IMR-90 (cell line): ENCODE measurements around the gene WDR27. TPM values are rescaled to one million over a fixed set of nuclear protein-coding genes. Genes with fewer than 3 reads are reported as not detected.

ENCODE experiments used
- ATAC-seq: fragments of 200-7000 bp; cut with Tn5 transposase; 2 replicates; pipeline ENCODE4 v1.9.1; 2020; ENCODE audit warnings: low read depth, mild to moderate bottlenecking, moderate library complexity
- BruUV-seq: library from RNA; stranded (reverse); fragments of 400-500 nt; replicated peaks from 2 replicates; lab custom pipeline; 2021; lab: Mats Ljungman, UMichigan
- CTCF ChIA-PET: fragments of 300-600 bp; formaldehyde crosslinking; extraction: SDS; loops from one replicate; lab custom pipeline; 2021; ENCODE audit warnings: antibody characterized with exemption; lab: Yijun Ruan, JAX
- POLR2A ChIA-PET: fragments of 300-600 bp; sonication (Branson Sonifier 250); formaldehyde crosslinking; loops from one replicate; lab custom pipeline; 2022; ENCODE audit warnings: antibody characterized with exemption; ENCODE audit not compliant: unreplicated experiment; lab: Charles Lee
- DNase-seq: peaks from one replicate; pipeline ENCODE4 v3.0.0; 2013
- H2AFZ ChIP-seq: replicated peaks from 2 replicates; pipeline ENCODE3; 2013; ENCODE audit warnings: low read length, mild to moderate bottlenecking; ENCODE audit not compliant: poor library complexity
- H2AK5ac ChIP-seq: 2 replicates; pipeline ENCODE4 v1.6.1; 2013; ENCODE audit warnings: low read depth, low read length, inconsistent platforms
- H2AK9ac ChIP-seq: replicated peaks from 2 replicates; pipeline ENCODE3; 2013; ENCODE audit warnings: mild to moderate bottlenecking, low read depth, low read length, moderate library complexity; ENCODE audit not compliant: poor library complexity
- H2BK120ac ChIP-seq: 2 replicates; pipeline ENCODE4 v1.6.1; 2013; ENCODE audit warnings: low read depth, low read length, inconsistent platforms
- H2BK15ac ChIP-seq: 3 replicates; pipeline ENCODE4 v1.6.1; 2013; ENCODE audit warnings: low read depth, low read length, inconsistent platforms
- H2BK20ac ChIP-seq: 2 replicates; pipeline ENCODE4 v1.6.1; 2013; ENCODE audit warnings: low read depth, mild to moderate bottlenecking, inconsistent platforms, low read length, moderate library complexity
- H2BK5ac ChIP-seq: 2 replicates; pipeline ENCODE4 v1.6.1; 2013; ENCODE audit warnings: mild to moderate bottlenecking, low read depth, low read length, inconsistent platforms; ENCODE audit not compliant: poor library complexity, severe bottlenecking
- H3K14ac ChIP-seq: replicated peaks from 2 replicates; pipeline ENCODE4 v1.6.1; 2013; ENCODE audit warnings: low read depth, low read length, inconsistent platforms
- H3K18ac ChIP-seq: 2 replicates; pipeline ENCODE4 v1.6.1; 2013; ENCODE audit warnings: low read depth, low read length, control low read depth
- H3K23ac ChIP-seq: 2 replicates; pipeline ENCODE4 v1.6.1; 2013; ENCODE audit warnings: low read depth, low read length, inconsistent platforms
- H3K27ac ChIP-seq: 2 replicates; pipeline ENCODE4 v1.5.1; 2013; ENCODE audit warnings: mild to moderate bottlenecking, control low read depth, low read length; ENCODE audit not compliant: insufficient read depth
- H3K27me3 ChIP-seq: 2 replicates; pipeline ENCODE4 v1.6.1; 2013; ENCODE audit warnings: low read length; ENCODE audit not compliant: control insufficient read depth, insufficient read depth
- H3K36me3 ChIP-seq: 2 replicates; pipeline ENCODE4 v1.6.1; 2013; ENCODE audit warnings: low read length, mixed read lengths; ENCODE audit not compliant: control insufficient read depth, insufficient read depth
- H3K4ac ChIP-seq: 2 replicates; pipeline ENCODE4 v1.6.1; 2013; ENCODE audit warnings: low read depth, low read length, inconsistent platforms
- H3K4me1 ChIP-seq: 2 replicates; pipeline ENCODE4 v1.6.1; 2013; ENCODE audit warnings: low read length, mixed read lengths; ENCODE audit not compliant: control insufficient read depth, insufficient read depth
- H3K4me2 ChIP-seq: 2 replicates; pipeline ENCODE4 v1.6.1; 2013; ENCODE audit warnings: low read depth, mild to moderate bottlenecking, control low read depth, low read length, moderate library complexity
- H3K4me3 ChIP-seq: 2 replicates; pipeline ENCODE4 v1.5.1; 2013; ENCODE audit warnings: low read depth, mild to moderate bottlenecking, control low read depth, low read length, moderate library complexity; ENCODE audit not compliant: insufficient read depth
- H3K56ac ChIP-seq: 2 replicates; pipeline ENCODE4 v1.6.1; 2013; ENCODE audit warnings: low read length, inconsistent platforms; ENCODE audit not compliant: insufficient read depth; ENCODE audit errors: extremely low read depth
- H3K79me1 ChIP-seq, 2 experiments: 2 replicates each; pipeline ENCODE4 v1.6.1; 2013; ENCODE audit warnings: low read length in 2 of 2, inconsistent platforms in 1 of 2, low read depth in 1 of 2
- H3K9ac ChIP-seq: 2 replicates; pipeline ENCODE4 v1.6.1; 2013; ENCODE audit warnings: low read depth, low read length, control low read depth
- H3K9me1 ChIP-seq: 2 replicates; pipeline ENCODE4 v1.6.1; 2013; ENCODE audit warnings: low read length, inconsistent platforms; ENCODE audit not compliant: insufficient read depth
- H3K9me3 ChIP-seq: 2 replicates; pipeline ENCODE4 v1.6.1; 2013; ENCODE audit warnings: low read length; ENCODE audit not compliant: control insufficient read depth, insufficient read depth
- H4K20me1 ChIP-seq: 2 replicates; pipeline ENCODE4 v1.6.1; 2013; ENCODE audit warnings: low read length, inconsistent platforms; ENCODE audit not compliant: insufficient read depth
- H4K5ac ChIP-seq: 2 replicates; pipeline ENCODE4 v1.6.1; 2013; ENCODE audit warnings: mild to moderate bottlenecking, low read depth, low read length, control low read depth
- H4K8ac ChIP-seq, 2 experiments: 2 replicates each; pipeline ENCODE4 v1.6.1; 2013; ENCODE audit warnings: low read depth in 2 of 2, low read length in 2 of 2, control low read depth in 1 of 2, inconsistent platforms in 1 of 2
- H4K91ac ChIP-seq: 2 replicates; pipeline ENCODE4 v1.6.1; 2013; ENCODE audit warnings: low read depth, low read length, inconsistent platforms; ENCODE audit not compliant: insufficient read depth
- BHLHE40 ChIP-seq: fragments of 150-350 bp; IDR thresholded peaks from 2 replicates; pipeline ENCODE4 v1.6.1; 2016; ENCODE audit warnings: mild to moderate bottlenecking, low read depth, low read length
- CHD1 ChIP-seq: IDR thresholded peaks from 2 replicates; pipeline ENCODE4 v1.6.1; 2012; ENCODE audit warnings: low read depth, low read length, improper control_type of control experiment
- FOS ChIP-seq: fragments of 150-350 bp; IDR thresholded peaks from 2 replicates; pipeline ENCODE4 v1.6.1; 2016; ENCODE audit warnings: low read depth, low read length
- WGBS, 2 experiments: methylation state at CpG; one replicate each; pipeline versions ENCODE4 v1.1.5 to v1.1.7; 2013; ENCODE audit warnings: missing lambda C conversion rate in 2 of 2; ENCODE audit not compliant: insufficient read length in 1 of 2; ENCODE audit errors: extremely low coverage in 2 of 2; 5-methylcytosine and 5-hydroxymethylcytosine counted together
- dilution Hi-C: fragments of 300-500 bp; cut with HindIII; formaldehyde crosslinking; loops from one replicate; pipeline ENCODE4 v1.14.3; 2018; ENCODE audit warnings: low sequenced_read_pairs; ENCODE audit not compliant: unreplicated experiment
- in situ Hi-C: fragments of 300-500 bp; cut with MboI; formaldehyde crosslinking; loops from 3 replicates; pipeline ENCODE4 v1.14.3; 2019; ENCODE audit warnings: low sequenced_read_pairs, inconsistent platforms, mixed read lengths
- intact Hi-C: fragments of 100-400 bp; cut with micrococcal nuclease; formaldehyde crosslinking; loops from 2 replicates; pipeline ENCODE4 v1.10.0; 2022
- polyA plus RNA-seq, 3 experiments: library from polyadenylated mRNA; depleted of rRNA; stranded (reverse); fragments of >200 nt; gene quantifications; 2 replicates each; pipeline ENCODE4 v1.2.3, GENCODE V29; 2012; ENCODE audit warnings: low replicate concordance in 1 of 3
- total RNA-seq: library from RNA; depleted of rRNA; stranded (reverse); fragments of >200 nt; gene quantifications from 2 replicates; pipeline ENCODE4 v1.2.3, GENCODE V29; 2012

WDR27 gene
- total and polyA plus RNA-seq, 2 of the 4 experiments (the other 2 are of a cell fraction) = 7.0 to 18.5 TPM

- no peak overlapping the region for H4K91ac ChIP-seq
- CTCF ChIA-PET = interaction anchor here (1.0 kb wide), 1 partner anchor 16 kb away, joined by 3 read pairs; no protein-coding TSS in a partner anchor
- H2BK20ac ChIP-seq = no peak overlapping the region
- TF ChIP-seq CHD1 (no peak), BHLHE40 (0 out of 2 replicates have a peak, but pooled peaks have one; percentile 32), FOS (0 out of 2 replicates have a peak, but pooled peaks have one; percentile 24)
- no peak overlapping the region; the same call in 1 of the 2 replicates for H3K14ac ChIP-seq
- H3K4ac ChIP-seq = no peak overlapping the region
- H4K20me1 ChIP-seq = no peaks in the 10 kb centered on the region
- no peak overlapping the region for H4K5ac ChIP-seq
- POLR2A ChIA-PET = no interaction called here
- H4K8ac ChIP-seq = peak overlapping the region in 1 of 2 experiments; percentile 9; a peak in 1 of 4 replicates
- no peak overlapping the region for H2BK15ac ChIP-seq
- H3K23ac ChIP-seq = no peak overlapping the region
- H2BK5ac ChIP-seq = no peak overlapping the region
- no peak overlapping the region for H3K56ac ChIP-seq
- no peaks in the 10 kb centered on the region for H3K9me1 ChIP-seq
- WGBS, 2 experiments = 30% methylated on average over 2 of the region's 6 CpGs; no CpG with 5 or more reads in 1 of the 2 experiments
- H2AK9ac ChIP-seq = no peak overlapping the region
- BruUV-seq = no TSS peak
- no peaks in the 10 kb centered on the region; the same call in 1 of the 2 replicates for H3K9me3 ChIP-seq
- H3K4me1 ChIP-seq = peaks cover 2% of the 10 kb centered on the region
- no peaks in the 10 kb centered on the region for H3K27me3 ChIP-seq
- no peaks in the 10 kb centered on the region for H3K79me1 ChIP-seq
- H3K18ac ChIP-seq = peak overlapping the region; percentile 11; the same call in 1 of the 2 replicates
- no peak overlapping the region for H3K27ac ChIP-seq
- H3K9ac ChIP-seq = no peak overlapping the region
- no peak overlapping the region for H2AK5ac ChIP-seq
- in situ Hi-C loops = no loop called here
- H3K4me2 ChIP-seq = no peak overlapping the region; the same call in 1 of the 2 replicates
- intact Hi-C loops = no loop called here
- H2BK120ac ChIP-seq = no peak overlapping the region
- peak overlapping the region; percentile 78 for H2AFZ ChIP-seq
- H3K4me3 ChIP-seq = no peak overlapping the region
- H3K36me3 ChIP-seq = no peaks in the 10 kb centered on the region
- ATAC-seq (peak; percentile 56), DNase-seq (peak; percentile 62)
- dilution Hi-C loops = no loop called here
Measured at GRCh38 chr6:169545982-169546381, 155.8 kb downstream of the WDR27 start.
